GM18507 (cell line): ENCODE results near the gene TEAD1.

ENCODE experiments used
- DNase-seq: peaks from one replicate; pipeline ENCODE4 v3.0.0; 2011; ENCODE audit warnings: low read depth; ENCODE audit not compliant: insufficient read length; ENCODE audit errors: extremely low spot score
- FAIRE-seq: peaks from 2 replicates; lab custom pipeline; 2011; peaks lifted over from hg19 to GRCh38; lab: Jason Lieb, UNC

TEAD1 gene

GRCh38 chr11:12772324-12772723 lies 98.1 kb downstream of the TEAD1 start:
- FAIRE-seq (no peak), DNase-seq (no peak)

GRCh38 chr11:12773591-12773990 lies 99.4 kb downstream of the TEAD1 start:
- FAIRE-seq (no peak), DNase-seq (no peak)

GRCh38 chr11:12775955-12776354 lies 101.7 kb downstream of the TEAD1 start:
- no peak for FAIRE-seq
- no peak for DNase-seq

GRCh38 chr11:12777208-12777874 lies 103.1 kb downstream of the TEAD1 start:
- no peak for FAIRE-seq

GRCh38 chr11:12778240-12778905 lies 104.2 kb downstream of the TEAD1 start:
- DNase-seq, result no peak
- no peak for FAIRE-seq

More at GRCh38 chr11:12777208-12777874, 103.1 kb downstream of the TEAD1 start:
- no peak for DNase-seq

- no peak for FAIRE-seq
- DNase-seq, result no peak
These were observed 109.5 kb downstream of the TEAD1 start for GRCh38 chr11:12783765-12784164.

GRCh38 chr11:12784445-12784844 lies 110.2 kb downstream of the TEAD1 start:
- FAIRE-seq (no peak), DNase-seq (no peak)

GRCh38 chr11:12784987-12785386 lies 110.8 kb downstream of the TEAD1 start:
- DNase-seq, result no peak
- FAIRE-seq, result no peak

- DNase-seq (no peak), FAIRE-seq (no peak)
These were observed 111.7 kb downstream of the TEAD1 start for GRCh38 chr11:12785901-12786300.

- DNase-seq, result no peak
- FAIRE-seq, result no peak
These were observed 112.2 kb downstream of the TEAD1 start for GRCh38 chr11:12786450-12786849.

GRCh38 chr11:12786891-12787290 lies 112.7 kb downstream of the TEAD1 start:
- FAIRE-seq, result no peak

GRCh38 chr11:12787847-12788246 lies 113.6 kb downstream of the TEAD1 start:
- FAIRE-seq, result no peak
- no peak for DNase-seq

More at GRCh38 chr11:12786891-12787290, 112.7 kb downstream of the TEAD1 start:
- DNase-seq, result no peak

- FAIRE-seq (no peak), DNase-seq (no peak)
These were observed 114.8 kb downstream of the TEAD1 start for GRCh38 chr11:12789054-12789453.

- no peak for DNase-seq
- FAIRE-seq, result no peak
These were observed 115.5 kb downstream of the TEAD1 start for GRCh38 chr11:12789596-12790215.

- DNase-seq (no peak), FAIRE-seq (no peak)
These were observed 116.8 kb downstream of the TEAD1 start for GRCh38 chr11:12790861-12791616.

- DNase-seq (no peak), FAIRE-seq (no peak)
These were observed 117.8 kb downstream of the TEAD1 start for GRCh38 chr11:12792018-12792417.

GRCh38 chr11:12792590-12792989 lies 118.4 kb downstream of the TEAD1 start:
- DNase-seq (no peak), FAIRE-seq (no peak)

- DNase-seq (no peak), FAIRE-seq (no peak)
These were observed 118.8 kb downstream of the TEAD1 start for GRCh38 chr11:12793065-12793464.

- FAIRE-seq (no peak), DNase-seq (no peak)
These were observed 119.3 kb downstream of the TEAD1 start for GRCh38 chr11:12793506-12793905.

GRCh38 chr11:12794576-12795230 lies 120.5 kb downstream of the TEAD1 start:
- no peak for FAIRE-seq
- DNase-seq, result no peak
